ENCODE data around the gene NT5DC1.

Gene NT5DC1

DNA sequence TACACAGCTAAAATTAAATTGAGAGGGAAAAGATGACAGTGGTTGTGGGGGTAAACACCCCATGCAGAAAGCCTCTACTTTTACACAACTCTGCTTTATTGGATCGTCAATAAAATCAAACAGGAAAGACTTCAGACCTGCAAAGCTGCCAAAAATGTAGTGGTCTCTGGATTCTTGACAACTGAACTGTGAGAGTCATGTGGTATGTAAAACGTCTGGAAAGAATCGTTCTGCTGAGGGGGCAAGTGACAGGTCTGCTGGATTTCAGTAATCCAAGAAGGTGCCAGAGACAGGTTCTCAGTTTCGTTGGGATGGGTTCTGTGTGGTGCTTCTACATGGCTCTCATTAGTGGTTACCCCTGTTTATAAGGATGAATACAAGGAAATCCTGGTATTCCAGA lies 89.9 kb downstream of the NT5DC1 start:
- DNase-seq (ENCODE audit: low read depth in 2 of 2, low spot score in 1 of 2) = no peak

DNA sequence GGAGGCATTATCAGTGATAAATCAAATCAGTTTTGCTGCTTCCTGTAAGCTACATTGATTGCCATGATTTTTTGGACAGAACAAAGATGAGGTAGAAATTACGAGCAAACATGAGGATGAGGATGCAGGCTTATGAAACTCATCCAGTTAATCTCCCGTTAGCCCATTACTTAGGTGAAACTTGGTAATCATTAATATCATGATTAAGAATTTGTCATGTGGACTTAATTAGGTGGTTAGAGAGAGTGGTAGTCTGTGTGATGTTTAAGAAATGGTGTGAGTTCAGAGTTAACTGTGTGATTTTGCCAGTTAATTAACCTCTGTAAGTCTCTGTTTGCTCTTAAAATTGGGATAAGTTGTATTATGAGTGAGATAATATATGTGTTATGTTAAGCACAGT lies 91.2 kb downstream of the NT5DC1 start:
- no peak for DNase-seq (ENCODE audit: low read depth in 2 of 2, low spot score in 1 of 2)

DNA sequence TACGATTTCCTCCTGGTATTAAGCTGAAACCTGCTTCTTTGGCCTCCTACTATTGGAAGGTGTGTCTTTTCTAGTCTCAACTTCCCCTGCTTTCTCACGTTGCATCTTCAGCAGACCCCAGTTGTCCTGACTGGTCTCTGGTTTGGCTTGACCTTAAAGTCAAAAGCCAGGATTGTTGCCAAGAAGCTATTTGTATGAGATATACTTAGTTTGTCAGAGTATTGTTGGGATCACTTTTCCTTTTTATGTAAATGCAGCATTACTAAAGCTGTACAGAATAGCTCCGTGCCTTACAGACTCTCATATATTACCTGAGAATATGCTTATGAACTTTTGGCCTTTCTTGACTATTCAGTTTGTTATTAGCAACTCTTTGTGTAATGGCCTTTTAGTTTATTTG lies 92.1 kb downstream of the NT5DC1 start:
- DNase-seq (ENCODE audit: low read depth in 2 of 2, low spot score in 1 of 2) = no peak

DNA sequence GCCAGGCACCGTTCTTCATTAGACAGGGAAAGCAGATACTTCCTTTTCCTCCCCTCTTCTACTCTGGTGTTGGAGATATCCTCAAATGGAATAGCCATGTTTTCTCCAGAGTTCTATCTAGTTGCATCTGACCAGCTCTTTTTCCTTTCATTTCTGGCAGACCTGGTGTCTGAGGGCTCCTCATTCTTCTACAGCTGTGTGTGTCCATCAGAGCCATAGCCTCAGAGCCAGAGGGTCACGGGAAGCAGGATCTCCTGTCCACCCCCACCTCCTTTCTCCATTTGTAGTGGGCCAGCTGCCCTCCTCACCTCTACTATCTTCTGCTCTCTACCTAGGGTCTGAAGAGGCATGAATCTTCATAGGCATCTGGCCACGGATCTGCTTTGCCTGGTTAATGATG lies 96.2 kb downstream of the NT5DC1 start:
- no peak for DNase-seq (ENCODE audit: low read depth in 2 of 2, low spot score in 1 of 2)

DNA sequence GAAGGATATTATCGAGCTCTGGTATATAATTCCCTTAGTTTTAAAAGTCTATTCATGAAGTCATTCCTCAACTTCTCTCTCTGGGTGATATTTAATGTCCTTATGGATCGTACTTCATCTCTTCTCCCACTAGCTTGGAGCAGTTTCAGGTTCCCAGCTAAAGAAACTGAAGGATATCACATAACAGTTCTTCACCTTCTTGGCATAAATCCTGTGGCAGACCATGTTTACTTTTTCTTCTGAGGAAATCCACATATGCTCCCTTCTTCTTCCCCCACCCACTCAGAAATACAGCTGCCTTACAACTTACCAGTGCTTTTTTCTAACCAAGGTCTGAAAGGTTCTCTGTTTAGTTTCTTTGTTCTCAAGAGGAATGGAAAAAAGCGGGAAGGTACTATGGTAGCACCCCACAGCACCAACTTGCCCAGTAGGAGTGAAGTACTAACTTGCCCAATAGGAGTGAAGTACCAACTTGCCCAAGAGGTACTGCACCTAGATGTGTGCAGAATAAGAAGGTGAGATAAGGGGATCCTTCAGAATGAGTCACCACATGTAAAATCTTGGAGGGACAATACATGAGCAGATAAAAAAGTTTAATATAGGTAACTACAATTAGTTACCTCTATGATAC lies 100.1 kb downstream of the NT5DC1 start:
- no peak for DNase-seq (ENCODE audit: low read depth in 2 of 2, low spot score in 1 of 2)

DNA sequence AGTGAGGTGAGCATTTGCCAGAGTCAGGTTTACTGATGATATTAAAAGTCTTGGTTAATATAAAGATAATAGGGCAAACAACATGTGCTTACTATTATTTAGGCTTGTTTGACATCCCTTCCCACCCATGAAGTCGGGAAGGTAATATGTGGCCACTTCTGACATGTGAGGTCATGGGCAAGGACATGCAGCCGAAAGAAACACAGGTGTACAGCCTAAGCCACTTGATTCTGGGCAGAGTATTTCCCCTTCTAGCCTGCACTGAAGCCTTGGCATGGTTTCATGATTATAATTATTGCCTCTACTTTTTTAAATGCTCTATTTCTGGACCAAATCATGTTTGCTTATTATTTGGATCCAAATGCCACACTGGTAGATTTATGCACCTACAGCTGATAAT lies 100.9 kb downstream of the NT5DC1 start:
- no peak for DNase-seq (ENCODE audit: low read depth in 2 of 2, low spot score in 1 of 2)

DNA sequence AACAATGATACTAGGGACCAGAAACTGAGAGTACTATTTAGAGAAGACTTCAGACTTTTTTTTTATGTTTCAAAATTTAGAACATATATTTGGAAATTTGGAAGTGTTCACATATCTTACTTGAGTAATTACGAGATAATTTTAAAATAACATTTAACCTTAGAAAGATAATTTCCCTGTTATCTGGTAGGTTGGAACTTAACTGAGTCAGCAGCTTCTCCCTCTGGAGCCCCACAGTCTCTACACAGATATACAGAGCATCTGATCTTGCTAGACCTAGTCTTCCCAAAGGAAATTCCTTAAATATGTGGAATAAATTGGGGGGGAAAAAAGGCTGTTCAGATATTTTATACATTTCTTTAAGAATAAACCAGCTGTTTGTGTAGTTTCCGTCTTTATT lies 104.6 kb downstream of the NT5DC1 start:
- DNase-seq (ENCODE audit: low read depth in 2 of 2, low spot score in 1 of 2) = no peak

DNA sequence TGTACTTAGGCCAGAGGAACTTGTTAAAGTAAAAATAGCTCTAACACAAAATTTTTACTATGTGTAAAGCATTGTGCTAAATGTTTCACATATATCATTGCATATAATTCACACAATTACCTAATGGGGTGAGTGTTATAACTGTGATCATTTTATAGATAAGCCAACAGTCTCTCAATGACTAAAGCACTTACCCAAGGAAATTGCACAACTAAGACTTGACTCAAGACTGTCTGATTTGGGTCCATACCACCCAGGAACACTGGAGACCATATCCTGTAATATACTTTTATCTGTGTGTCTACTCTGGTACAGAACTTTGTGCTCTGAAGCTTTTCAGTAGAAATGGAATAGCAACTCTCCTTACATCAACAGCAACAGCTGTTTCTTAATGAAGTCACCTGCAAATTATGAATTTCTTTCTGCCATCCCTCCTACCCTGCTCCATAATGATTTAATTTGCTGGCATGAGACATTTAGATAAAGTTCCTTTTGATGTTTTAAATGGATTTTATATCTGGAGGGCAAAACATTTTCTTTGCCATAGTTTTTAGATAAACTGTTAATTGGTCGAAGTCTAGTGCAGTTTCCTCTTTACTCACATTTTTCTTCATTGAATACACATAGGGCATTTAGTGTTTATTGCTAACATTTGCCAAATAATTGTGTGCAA lies 105.7 kb downstream of the NT5DC1 start:
- DNase-seq (ENCODE audit: low read depth in 2 of 2, low spot score in 1 of 2) = no peak

DNA sequence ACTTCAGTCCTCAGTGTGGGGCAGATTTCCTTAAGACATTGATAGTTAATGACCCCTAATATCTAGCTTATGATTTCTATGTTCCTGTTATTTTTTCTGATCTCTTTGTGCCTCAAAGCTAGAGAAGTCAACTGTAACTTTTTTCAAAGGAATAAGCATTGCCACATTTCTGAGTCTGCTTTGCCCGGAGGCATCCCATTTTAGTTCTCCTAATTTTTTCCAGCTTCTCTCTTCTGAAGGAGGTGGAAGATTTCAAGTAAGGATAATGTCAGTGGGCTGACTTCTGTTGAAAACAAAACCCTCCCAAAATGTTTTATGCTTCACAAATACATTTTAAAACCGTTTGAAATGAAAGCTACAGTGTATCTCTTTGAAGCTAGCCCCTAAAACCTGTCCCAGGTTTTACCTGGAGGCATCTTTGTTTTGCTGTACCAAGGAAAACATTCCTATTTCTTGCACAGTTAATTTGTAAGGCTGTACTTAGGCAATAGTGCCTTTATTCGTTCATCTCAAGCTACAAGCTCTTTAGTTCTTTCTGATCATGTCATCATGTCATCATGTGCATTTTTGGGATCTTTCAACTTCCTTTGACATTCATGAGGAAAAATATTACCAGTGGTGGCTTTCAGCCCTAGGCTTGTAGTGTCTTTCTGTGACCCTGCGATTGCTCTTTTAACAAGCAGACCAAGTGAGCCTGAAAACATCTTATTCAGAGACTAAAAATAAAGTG lies 107.6 kb downstream of the NT5DC1 start:
- no peak for DNase-seq (ENCODE audit: low read depth in 2 of 2, low spot score in 1 of 2)

DNA sequence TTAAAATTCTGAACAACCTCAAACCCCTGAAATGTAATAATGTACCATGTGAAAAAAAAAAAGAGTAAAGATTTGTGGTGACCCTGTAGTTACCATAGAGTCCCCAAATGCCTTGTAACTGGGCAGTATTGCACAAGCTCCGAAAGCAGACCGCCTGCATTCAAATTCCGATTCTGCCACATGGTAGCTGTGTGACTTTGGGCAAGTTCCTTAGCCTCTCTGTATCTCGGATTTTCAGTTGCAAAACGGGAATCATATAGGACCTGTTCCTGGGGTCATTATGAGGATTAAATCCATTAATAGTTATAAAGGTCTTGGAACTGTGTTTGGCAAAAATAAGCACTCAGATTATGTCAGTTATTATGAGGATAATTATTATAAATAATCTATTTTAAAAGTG lies 109.7 kb downstream of the NT5DC1 start:
- no peak for DNase-seq (ENCODE audit: low read depth in 2 of 2, low spot score in 1 of 2)

DNA sequence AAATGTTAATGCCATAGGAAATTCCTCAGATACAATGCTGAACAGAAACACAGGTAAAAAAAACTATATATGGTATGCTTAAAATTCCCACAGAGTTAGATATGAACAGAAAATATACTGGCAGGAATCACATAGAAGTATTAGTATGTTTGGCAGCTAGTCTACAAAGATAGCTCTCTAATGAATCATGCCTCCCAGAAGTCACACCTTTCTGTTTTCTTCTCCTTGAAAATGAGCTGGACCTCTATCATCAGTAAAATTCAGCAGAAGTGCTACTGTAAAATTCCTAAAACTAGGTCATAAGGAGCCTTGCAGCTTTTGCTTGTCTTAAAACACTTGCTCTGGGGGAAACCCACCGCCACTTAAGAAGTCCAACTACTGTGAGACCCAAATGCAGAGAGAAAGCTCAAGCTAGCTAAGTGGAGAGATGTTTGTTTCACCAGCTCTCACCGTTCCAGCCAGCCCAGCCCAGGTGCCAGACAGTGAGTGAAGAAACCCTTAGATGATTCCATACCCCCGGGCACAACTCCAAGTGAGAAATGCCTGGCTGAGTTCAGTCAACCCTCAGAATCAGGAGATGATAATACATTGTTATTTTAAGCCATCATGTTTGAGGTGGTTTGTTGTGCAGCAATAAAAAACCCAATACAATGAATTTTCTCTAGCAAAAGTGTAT lies 110.2 kb downstream of the NT5DC1 start:
- no peak for DNase-seq (ENCODE audit: low read depth in 2 of 2, low spot score in 1 of 2)

DNA sequence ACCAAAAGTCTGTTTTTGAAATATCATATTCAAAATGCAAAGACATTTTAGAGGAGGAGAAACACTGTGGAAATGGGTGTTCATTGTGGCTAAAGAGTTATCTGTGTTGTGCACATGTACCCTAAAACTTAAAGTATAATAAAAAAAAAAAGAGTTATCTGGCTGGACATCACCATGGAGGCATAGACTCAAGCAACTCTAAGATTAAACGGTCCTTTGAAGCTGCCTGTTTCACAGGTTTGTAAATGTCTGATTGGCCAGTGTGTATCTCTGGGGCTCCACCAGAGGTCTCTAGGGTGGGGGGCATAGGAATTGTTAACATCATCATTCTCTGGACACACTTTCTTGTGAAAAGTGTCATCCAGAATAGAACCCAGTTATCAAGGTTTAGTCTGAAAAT lies 114.0 kb downstream of the NT5DC1 start:
- no peak for DNase-seq (ENCODE audit: low read depth in 2 of 2, low spot score in 1 of 2)

DNA sequence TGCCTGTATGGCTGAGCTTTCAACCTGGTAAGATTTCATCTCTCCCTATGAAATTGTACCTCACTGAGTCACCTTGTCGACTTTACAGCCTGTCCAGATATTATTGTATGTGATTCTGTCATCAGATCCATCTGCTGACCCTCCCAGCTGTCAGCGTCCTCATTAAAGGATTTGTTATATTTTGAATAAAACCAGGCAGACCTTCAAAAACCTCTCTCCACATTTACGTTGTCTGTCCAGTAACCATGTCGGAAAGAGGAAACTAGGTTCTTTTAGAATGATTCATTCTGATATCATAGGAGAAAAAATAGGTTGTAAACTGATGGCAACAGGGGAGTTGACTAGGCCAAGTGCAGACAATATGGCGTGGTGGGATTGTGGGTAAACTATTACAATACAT lies 114.8 kb downstream of the NT5DC1 start:
- no peak for DNase-seq (ENCODE audit: low read depth in 2 of 2, low spot score in 1 of 2)

DNA sequence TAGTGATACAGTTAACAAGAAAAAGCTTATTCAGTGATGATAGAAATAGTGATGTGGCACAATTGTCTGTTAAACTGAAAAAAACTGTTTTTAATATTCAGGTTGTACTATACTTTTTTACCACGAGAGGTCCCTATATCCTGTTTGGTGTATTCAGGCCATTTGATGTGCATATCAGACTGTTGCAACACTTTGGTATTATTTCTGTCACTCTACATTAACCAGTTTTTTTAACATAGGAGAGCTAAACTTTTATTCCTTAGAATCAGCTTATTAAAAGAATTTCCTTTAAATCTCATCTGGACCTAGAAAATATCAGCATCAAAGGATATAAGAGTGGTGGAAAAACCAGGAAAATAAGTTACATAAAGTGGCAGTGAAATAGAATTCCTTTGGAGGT lies 116.4 kb downstream of the NT5DC1 start:
- no peak for DNase-seq (ENCODE audit: low read depth in 2 of 2, low spot score in 1 of 2)

DNA sequence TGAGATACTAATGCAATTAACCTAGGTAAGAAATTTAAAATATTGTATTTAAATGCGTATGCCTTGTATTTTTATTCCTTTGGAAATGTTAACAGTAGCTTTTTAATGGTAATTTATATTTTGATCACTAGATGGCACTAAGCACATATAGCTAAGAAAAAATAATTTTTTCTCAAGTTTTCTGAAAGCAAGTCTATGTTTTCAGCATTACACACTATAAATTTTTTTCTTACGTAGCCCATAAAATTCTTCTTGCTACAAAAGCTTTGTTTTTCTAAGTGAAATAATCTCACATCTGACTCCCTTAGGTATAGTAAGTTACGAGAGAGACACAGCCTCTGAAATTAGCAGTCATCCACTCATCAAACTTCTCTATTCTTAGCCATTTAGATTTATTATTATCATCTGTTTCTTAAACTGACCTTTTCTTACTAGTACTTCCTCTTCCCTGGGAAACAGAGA lies 117.5 kb downstream of the NT5DC1 start:
- no peak for DNase-seq (ENCODE audit: low read depth in 2 of 2, low spot score in 1 of 2)

DNA sequence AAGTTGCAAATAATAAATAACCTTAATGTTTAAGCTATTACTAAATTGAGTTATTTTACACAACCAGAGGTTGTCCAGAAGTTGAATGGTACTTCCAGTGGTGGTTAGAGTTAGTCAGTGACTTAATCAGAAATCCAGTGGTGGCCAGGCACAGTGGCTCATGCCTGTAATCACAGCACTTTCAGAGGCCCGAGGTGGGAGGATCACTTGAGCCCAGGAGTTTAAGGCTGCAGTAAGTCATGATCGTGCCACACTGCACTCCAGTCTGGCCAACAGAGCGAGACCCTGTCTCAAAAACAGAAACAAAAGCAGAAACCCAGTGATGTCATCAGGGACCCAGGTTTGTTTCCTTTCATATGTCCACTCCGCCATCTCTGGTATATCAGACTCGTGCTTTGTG lies 118.2 kb downstream of the NT5DC1 start:
- no peak for DNase-seq (ENCODE audit: low read depth in 2 of 2, low spot score in 1 of 2)

DNA sequence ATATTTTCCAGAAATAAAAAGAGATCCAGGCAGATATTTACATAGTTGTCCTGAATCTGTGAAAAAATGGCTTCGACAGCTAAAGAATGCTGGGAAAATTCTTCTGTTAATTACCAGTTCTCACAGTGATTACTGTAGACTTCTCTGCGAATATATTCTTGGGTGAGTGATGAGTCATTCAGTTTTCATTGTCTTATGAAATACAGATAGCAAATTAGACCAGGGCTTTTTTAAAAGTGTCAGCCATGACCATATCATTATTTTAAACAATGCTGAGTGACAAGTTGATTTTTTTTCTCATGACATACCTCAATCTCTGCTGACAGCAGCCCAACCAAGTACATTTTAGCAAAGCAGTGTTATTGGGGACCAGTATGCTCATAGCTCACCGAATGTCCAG lies 120.4 kb downstream of the NT5DC1 start:
- DNase-seq (ENCODE audit: low read depth in 2 of 2, low spot score in 1 of 2) = no peak

DNA sequence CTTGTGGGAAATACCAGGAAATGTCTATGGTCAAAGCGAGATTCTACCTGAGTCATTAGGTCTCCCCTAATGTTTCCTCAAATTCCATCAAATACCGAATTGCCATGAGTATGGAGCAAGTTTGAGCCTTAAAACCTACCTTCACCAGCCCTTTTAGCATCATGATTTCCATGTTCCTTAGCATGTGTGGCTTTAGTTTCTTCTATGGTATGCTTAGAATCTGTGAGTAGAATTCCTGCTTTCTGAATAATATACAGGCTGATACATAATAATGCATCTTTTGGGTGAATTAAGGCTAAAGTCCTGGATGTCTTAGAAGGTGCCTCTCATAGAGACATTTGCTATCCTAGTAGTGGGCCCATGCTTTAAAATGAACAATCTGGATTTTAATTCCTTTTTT lies 121.3 kb downstream of the NT5DC1 start:
- DNase-seq (ENCODE audit: low read depth in 2 of 2, low spot score in 1 of 2) = no peak

DNA sequence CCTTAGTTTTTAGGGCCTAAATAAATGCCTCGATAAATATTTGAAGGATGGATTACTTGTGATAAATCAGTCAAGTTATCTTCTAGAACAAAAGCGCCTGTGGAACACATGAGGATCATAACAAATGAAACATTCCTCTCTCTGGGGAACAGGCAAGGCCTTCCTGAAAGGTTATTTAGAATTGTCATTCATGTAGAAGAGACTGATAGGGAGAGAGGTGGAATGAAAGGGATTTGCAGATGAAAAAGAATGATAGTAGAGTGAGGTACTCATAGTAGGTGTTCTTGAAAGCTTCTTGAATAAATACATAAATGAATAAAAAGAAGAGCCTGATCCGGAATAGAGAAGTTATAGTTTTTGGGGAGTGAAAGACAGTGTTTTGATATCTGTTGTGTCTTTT lies 122.7 kb downstream of the NT5DC1 start:
- no peak for DNase-seq (ENCODE audit: low read depth in 2 of 2, low spot score in 1 of 2)

DNA sequence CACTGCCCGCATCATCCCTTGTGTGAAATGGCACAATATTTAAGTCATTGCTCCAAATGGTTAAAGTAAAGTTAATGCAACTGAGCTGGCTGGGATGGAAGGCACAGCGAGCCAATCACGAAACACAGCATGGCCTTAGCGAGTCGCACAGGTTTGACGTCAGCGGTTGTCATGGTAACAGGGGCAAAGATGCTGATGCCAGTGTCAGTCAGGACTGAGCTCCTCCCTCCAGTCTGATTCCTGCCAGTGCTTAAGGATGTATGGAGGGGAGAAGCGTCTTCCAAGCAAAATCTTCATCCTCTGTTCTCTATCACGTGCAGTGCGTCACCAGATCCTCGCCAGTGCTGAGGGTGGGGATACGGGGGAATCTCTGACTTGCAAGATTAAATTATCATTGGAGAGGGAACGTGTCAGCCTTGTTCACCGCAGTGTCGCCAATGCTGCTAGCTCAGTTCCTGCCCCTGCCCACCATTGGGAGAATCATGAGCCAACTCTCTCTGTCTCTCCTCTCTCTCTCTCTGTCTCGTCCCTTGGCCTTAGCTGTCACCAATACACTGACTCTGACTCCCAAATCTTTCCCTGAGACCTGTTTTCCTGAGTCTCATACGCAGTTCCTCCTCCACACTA lies 128.7 kb downstream of the NT5DC1 start:
- DNase-seq (ENCODE audit: low read depth in 2 of 2, low spot score in 1 of 2) = no peak

DNA sequence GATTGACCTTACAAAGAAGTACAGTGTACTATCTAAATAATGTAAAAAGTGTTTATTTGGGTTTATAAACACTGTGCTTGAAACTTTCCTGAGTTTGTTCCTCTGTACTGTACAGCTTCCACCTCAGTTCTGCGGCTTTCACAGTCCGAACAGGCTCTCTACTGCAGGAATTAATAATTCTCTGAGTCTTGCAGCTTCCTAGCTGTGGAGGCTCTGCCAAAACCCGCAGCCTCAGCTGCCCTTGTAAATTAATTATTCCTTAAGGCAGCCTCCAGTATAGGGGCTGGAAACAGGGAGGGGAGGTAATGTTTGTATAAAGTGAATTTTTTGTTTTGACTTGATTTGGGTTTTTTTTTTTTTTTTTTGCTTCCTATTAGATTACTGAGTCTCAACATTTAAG lies 134.0 kb downstream of the NT5DC1 start:
- no peak for DNase-seq (ENCODE audit: low read depth in 2 of 2, low spot score in 1 of 2)

DNA sequence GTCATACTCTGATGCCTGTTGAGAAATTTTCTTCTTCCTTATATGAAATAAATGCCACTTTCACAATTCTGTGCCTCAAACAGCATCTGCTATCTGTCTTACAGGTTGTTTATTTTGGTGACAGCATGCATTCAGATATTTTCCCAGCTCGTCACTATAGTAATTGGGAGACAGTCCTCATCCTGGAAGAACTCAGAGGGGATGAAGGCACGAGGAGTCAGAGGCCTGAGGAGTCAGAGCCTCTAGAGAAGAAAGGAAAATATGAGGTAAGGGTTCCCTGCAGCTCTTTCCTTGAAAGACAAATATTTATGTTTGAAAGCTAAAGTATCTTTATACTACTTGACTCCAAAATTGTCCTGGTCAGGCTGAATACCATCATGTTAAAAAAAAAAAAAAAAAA lies 137.4 kb downstream of the NT5DC1 start:
- no peak for DNase-seq (ENCODE audit: low read depth in 2 of 2, low spot score in 1 of 2)

Data from stimulated activated CD8-positive, alpha-beta memory T cell treated with anti-CD3 and anti-CD28 coated beads, Interleukin-4, amount 100 ng/mL, for 4 hours (primary cell).